Measurements from ENCODE around the gene CEP170.

Gene CEP170

DNA sequence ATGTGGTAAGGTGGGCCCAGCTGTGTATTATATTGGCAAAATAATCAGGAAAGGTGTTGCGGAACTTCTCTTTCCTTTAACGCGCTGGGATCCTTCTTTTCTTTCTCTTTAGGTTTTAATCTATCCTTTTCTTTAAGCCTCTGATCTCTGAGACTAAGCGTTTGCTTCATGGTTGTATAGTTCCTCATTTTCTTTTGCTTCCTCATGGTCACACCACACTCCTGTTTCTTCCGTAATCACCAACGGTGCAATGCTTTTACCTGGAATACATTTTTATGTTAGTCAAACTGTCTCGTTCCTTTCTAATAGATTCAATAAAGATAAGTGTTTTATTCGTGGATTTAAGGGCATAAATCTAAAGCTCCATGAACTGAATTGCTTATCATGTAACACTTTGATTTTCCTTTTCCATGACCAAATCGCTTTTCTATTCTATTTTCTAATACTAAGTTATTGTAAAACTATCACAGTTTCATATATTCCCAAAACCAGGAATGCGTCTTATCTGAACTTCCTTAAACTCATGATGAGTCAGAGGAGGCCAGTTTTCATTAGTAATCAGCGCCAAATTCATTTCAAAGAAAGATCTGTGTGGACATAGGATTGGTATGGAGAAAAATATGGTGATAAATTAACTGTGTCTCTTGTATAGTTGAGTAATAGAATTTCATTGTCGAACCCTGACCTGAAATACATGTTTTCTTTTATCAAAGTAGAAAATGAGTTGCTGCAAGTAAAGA lies 13.0 kb upstream of the CEP170 start:
- DNase-seq: no peak

DNA sequence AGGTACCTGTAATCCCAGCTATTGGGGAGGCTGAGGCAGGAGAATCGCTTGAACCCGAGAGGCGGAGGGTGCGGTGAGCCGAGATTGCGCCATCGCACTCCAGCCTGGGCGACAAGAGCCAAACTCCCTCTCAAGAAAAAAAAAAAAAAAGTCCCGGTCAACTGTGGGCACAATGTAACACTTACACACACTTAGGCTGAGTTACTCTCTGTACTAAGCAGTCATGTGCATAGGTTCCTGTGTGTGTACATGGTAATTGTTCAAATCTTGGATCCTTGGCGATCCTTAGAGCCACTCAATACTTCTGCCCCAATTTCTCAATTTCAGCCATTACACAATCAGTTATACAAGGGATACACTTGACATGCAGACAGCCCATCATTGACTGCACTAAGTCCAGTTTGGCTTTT lies 12.4 kb upstream of the CEP170 start:
- DNase-seq: peak in 1 of 2 donors; percentile 30

- no peak for DNase-seq
Observed at GRCh38 chr1:243266231-243266630, 11.2 kb upstream of the CEP170 start.

DNA sequence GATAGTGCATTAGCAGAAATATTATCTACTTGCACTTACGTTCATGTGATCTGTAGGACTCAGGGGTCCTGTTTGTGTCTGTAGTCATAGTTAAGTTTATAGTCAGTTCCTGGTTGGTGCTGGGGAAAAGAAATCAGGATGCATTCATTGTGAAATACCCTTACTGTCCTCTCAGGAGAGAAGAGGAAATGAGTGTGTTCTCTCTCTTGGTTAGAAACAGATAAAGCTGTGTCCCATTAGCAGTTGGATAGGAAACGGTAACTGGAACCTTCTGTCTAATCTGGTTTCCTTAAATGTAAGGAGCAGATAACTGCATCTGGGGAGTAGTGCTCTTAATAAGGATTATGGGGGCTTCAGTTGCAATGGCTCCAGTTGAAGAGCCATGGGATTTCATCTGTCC lies 9.6 kb upstream of the CEP170 start:
- no peak for DNase-seq

- DNase-seq: no peak
Observed at GRCh38 chr1:243261390-243261789, 6.3 kb upstream of the CEP170 start.

DNA sequence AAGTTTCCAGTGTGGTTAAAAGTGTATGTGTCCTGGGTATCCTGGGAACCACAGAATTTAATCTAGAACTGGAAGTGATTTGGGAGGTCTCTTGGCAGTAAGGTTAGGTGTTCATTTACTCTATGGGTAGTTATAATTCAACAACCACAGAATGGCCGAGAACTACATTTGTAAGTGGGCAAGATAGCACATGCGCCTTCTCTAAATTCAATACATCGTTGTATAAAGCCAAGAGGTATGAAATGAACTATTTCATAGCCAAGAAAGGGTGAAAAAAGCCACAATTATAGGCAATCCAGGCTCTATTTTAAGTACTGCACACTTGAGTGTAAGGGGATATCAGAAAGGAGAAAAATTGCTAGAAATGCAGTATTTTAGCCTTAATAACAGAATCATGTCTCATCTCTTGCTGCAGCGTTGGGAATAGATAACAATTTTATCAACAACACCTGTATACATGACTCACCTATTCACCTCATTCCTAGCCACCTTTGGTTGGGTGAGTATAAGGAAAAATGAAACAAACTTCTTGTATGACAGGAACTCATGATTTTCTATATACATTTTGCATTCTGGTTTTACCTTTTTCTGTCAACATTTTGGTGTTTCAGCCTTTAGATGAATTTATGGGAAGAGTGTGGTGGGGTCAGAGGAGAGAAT lies 5.3 kb upstream of the CEP170 start:
- DNase-seq: no peak

GRCh38 chr1:243258731-243259130 lies 3.6 kb upstream of the CEP170 start:
- DNase-seq: no peak

- no peak for DNase-seq
Observed at GRCh38 chr1:243257189-243257588, 2.1 kb upstream of the CEP170 start.

DNA sequence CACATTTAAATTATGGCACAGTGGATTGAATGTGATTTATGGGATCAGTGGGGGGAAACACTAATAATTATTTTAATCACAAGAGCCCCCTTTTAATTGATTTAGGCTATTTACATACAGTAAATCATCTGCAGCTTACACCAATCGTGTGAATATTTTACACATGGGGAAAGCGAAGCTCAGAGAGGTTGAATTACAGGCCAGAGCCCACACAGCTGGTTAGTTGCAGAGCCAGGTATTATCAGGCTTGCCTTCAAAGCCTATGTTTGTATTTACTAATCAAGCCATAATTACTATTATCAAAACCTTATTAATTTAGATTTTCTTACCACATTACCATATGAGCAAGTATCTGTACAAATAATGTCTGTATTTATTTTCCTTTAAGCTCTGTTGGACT lies 1.5 kb upstream of the CEP170 start:
- DNase-seq: no peak

DNA sequence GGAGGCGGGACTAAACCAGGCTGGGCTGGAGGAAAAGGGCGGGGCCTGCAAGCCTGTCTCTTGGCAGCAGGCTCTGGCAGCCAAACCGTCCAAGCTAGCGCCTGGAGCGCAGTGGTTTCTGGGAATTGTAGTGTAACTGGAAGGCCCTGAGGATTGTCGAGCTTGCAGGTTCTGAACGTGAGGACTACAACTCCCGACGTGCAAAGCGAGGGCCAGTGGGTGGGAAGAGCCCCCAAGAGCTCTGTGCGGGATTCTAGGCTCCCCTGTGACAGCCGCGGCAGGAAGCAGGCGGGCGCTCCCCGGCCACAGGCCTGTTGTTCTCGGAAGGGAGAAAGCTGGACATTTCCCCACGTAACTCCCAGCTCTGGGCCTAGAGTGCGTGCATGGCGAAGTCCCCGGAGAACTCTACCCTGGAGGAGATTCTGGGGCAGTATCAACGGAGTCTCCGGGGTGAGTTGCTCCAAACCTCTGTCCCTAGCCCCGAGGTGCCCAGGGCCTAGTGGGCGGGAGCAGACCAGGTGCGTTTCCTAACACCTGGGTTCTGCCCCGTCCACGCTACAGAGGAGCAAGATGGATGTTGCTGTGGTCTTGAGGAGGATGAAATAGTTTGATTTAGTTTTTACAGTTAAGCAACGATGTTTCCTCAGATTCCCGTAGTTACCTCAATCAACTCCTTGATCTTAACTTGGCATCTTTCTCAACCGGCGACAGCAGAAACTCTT lies 871 bp upstream of the CEP170 start, which contains the start of gene SDCCAG8:
Gene SDCCAG8 (plus strand): TSS at position 251 of the 722 bp plus-strand sequence. CDS start 133 bp downstream, at position 384.
- DNase-seq: peak; percentile 97

DNA sequence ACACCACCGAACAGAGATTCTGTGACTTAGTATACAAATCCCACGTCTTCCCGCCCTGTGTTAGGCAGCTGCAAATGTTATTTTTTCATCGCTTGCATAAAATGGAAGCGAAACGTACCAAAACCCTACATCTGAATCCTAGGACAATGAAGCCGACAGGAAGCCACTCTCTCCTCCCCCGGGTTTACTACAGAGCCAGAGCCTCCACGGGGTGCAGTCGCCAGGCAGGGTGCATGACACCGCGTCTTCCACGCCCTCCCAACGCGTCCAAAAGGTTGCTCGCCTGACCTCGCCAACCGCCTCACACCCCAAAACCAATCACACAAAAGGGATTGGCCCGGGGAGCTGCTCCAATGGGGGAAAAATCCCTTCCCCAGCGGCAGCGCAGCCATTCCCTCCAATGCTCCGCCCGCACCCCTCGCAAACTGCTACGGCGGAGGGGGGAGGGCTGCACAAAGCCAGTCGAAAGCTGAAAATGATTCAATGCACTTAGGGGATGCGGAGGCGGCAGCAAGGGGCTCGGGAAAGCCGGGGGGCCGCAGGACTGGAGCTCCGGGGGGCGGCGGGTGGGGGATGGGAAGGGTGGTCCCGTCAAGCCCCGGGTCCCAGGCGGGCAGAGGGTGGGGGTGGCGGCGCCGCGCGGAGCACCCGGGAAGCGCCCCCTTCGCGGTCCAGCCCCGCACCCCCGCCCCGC lies 701 bp downstream of the CEP170 start:
- DNase-seq: peak; percentile 57 to 65

GRCh38 chr1:243253926-243254232 lies 1.2 kb downstream of the CEP170 start:
- DNase-seq: no peak

DNA sequence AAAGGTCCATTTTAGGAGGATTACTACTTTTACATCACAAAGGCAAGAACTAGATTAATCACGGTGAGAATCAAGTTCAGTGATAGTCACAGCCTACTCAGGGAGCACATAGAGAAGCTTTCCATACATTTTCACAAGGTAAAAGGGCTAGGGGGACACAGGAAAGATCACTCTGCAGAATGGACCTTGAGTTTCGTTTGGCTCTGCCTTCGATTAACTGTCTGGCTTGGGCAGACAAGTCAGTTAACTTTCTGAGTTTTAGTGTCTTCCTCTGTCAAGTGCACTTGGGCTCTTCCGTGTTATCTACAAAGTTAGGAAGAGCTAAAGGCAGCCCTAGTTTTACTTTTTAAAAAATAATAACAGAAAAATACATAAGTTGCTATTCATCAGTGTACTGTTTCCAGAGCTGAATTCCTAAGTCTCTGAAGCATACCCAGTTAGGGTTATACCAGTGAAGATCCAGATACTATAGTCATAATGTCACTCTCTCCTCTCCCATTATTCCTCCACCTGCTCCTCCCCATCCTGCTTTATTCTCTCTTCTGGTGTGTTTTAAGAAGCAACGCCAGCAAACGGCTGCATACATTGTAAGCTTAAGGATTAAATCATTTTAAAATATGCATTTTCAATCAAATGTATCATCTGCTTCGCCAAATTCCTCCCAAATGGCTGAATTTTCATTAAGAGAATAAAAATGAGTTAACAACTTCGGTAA lies 1.7 kb downstream of the CEP170 start:
- peak in 1 of 2 donors; percentile 10 for DNase-seq

GRCh38 chr1:243251539-243251938 lies 3.5 kb downstream of the CEP170 start:
- DNase-seq: no peak

DNA sequence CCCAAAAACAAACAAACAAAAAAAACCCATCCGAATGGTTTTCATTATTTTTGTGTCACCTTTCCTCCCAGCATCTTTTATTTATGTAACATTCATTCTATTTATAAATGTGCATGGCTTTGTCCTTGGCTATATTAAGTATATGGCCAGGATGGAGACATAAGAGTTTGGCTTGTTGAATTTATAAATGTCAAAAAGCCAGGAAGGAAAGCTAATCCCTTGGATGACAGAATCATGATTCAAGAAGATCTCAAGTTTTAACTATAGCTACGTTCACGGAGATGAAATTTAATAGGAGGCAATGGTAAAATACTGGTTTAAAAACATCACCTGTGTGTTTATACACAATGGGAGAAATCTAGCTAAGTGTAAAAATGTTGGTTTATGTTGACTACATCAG lies 5.0 kb downstream of the CEP170 start:
- DNase-seq: no peak

DNA sequence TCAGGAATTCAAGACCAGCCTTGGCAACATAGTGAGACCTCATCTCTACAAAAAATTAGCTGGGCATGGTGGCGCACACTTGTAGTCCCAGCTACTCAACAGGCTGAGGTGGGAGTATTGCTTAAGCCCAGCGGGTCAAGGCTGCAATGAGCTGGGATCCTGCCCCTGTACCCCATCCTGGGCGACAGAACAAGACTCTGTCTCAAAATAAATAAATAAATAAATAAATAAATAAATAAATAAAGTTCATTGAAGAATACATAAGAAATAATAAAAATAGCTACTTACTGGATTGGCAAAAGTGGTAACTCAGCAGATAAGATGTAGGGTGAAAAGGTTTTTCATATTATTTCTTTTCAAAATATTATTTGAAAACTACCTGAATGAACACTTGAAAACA lies 5.9 kb downstream of the CEP170 start:
- no peak for DNase-seq

GRCh38 chr1:243247901-243248300 lies 7.2 kb downstream of the CEP170 start:
- no peak for DNase-seq

DNA sequence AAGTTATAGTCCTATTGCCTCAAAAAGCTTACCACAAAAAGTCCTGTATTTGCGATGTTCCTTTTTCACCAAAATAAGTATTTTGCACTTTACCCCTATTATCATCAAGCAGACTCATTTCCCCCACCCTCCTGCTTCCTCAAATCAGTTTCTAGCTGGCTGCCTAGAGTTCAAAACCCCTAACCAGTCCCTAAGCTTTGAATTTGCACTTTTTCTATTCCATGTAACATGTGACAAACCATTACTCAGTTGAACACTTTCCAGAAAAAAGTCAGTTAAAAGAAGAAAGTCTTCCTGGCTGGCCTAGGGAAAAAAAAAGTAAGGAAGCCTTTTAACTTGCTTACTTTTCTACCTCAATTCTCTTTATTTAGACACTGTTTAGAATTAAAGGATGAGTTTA lies 8.2 kb downstream of the CEP170 start:
- DNase-seq: no peak

- DNase-seq: no peak
Observed at GRCh38 chr1:243244432-243244841, 10.6 kb downstream of the CEP170 start.

- DNase-seq: no peak
Observed at GRCh38 chr1:243236604-243237252, 18.4 kb downstream of the CEP170 start.

- no peak for DNase-seq
Observed at GRCh38 chr1:243234978-243235647, 20.0 kb downstream of the CEP170 start.

DNA sequence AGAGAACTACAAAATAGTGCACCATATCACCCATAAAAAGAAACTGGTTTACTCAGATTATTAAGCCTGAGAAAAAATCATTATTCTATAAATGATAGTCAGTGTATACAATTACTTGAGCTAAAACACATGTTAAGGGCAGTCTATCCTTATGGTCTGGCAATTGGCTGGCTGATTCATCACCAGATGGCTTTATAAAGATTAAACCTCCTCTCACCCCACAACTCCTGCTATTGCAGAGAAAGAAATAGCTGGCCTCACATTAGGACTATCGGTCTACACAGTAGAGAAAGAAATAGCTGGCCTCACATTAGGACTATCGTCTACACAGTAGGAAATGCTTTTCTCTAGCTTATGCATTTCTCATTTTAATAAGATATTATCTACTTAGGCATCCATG lies 21.2 kb downstream of the CEP170 start:
- no peak for DNase-seq

Data from CD4-positive, alpha-beta T cell treated with Interleukin-1 beta for 1 hour (primary cell).